WI38 (cell line): ENCODE measurements around the gene ATF6.

Experiments used
- H3K4me3 ChIP-seq: 2 replicates; pipeline ENCODE4 v1.5.1; 2011; ENCODE audit warnings: low read depth, mild to moderate bottlenecking, control low read depth, low read length
- TF ChIP-seq, protein P1 (sequence below): IDR thresholded peaks from 2 replicates; pipeline ENCODE4 v1.5.1; 2012; ENCODE audit warnings: low read depth, mild to moderate bottlenecking, control low read depth, low read length

ATF6 gene

DNA sequence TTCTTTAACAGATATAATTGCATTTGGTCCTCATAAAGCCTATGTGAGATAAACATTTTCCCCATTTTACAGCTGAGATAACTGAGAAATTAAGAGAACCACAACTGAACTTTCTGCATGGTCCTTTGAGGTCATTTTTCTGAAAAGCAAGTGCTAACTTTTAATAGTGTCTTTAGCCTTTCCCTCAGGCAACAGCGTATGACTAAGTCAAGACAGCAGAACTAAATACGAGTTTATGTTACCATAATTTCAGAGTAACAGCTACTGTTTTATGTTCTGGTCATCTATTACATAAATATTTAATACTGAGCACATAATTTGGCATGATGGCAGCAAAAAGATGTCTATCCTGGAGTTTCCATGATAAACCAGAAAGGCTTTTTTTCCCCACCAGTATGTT, 161.9 kb downstream of the ATF6 start:
- H3K4me3 ChIP-seq = no peak overlapping the region
- TF ChIP-seq, protein P1, sequence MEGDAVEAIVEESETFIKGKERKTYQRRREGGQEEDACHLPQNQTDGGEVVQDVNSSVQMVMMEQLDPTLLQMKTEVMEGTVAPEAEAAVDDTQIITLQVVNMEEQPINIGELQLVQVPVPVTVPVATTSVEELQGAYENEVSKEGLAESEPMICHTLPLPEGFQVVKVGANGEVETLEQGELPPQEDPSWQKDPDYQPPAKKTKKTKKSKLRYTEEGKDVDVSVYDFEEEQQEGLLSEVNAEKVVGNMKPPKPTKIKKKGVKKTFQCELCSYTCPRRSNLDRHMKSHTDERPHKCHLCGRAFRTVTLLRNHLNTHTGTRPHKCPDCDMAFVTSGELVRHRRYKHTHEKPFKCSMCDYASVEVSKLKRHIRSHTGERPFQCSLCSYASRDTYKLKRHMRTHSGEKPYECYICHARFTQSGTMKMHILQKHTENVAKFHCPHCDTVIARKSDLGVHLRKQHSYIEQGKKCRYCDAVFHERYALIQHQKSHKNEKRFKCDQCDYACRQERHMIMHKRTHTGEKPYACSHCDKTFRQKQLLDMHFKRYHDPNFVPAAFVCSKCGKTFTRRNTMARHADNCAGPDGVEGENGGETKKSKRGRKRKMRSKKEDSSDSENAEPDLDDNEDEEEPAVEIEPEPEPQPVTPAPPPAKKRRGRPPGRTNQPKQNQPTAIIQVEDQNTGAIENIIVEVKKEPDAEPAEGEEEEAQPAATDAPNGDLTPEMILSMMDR = no peak

DNA sequence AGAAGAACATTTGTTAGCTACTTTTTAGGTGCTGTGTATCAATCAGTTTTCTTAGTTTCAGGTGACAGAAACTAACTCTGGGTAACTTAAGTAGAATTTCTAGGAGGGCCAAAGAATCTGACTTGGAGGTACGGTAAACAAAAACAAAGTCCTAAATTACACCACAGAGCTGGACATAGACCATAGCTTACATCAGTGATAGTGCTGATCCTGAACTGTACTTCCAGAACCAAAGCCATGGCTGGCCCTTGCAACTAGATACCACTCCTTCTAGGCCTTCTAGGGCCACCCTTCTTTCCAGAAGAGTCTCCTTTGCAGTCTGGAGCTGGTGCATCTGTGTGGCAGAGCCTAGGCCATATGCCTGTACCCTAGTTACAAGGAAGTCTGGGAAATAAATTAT, 163.0 kb downstream of the ATF6 start:
- TF ChIP-seq, protein P1 = no peak

DNA sequence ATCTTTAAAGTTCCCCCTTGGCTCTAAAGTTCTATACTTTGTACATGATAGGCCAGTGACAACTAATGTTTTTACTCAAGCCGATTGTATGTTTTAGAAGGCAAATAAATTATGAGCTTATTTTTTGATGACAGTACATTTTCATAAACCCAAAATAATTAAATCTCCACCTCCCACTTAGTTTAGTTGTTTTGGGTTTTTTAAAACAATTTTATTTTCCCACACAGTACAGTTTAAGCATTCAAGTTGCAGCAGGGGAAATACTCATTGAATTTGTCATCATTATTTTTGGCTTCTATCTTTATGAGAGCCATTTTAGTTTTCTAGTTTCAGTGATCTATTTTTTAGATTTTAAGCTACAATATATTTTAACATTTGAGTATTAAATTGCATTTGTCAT, 163.9 kb downstream of the ATF6 start:
- TF ChIP-seq, protein P1 = no peak
- no peak overlapping the region for H3K4me3 ChIP-seq

More for the DNA sequence above, 163.0 kb downstream of the ATF6 start:
- no peak overlapping the region for H3K4me3 ChIP-seq

DNA sequence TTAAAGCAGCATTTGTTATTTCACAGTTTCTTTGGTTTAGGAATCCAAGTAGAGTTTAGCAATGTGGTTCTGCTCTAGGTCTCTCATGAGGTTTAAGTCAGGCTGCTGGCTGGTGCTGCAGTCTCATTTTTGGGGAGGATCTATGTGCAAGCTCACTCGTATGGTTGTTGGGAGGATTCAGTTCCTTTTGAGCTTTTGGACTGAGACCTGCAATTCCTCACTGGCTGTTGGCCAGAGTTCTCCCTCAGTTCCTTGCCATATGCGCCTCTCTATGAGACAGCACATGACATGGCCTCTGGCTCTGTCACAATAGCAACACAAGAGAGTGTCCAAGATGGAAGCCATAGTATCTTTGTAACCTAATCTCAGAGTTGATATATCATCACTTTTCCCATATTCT, 166.5 kb downstream of the ATF6 start:
- TF ChIP-seq, protein P1 = no peak
- H3K4me3 ChIP-seq = no peak overlapping the region

DNA sequence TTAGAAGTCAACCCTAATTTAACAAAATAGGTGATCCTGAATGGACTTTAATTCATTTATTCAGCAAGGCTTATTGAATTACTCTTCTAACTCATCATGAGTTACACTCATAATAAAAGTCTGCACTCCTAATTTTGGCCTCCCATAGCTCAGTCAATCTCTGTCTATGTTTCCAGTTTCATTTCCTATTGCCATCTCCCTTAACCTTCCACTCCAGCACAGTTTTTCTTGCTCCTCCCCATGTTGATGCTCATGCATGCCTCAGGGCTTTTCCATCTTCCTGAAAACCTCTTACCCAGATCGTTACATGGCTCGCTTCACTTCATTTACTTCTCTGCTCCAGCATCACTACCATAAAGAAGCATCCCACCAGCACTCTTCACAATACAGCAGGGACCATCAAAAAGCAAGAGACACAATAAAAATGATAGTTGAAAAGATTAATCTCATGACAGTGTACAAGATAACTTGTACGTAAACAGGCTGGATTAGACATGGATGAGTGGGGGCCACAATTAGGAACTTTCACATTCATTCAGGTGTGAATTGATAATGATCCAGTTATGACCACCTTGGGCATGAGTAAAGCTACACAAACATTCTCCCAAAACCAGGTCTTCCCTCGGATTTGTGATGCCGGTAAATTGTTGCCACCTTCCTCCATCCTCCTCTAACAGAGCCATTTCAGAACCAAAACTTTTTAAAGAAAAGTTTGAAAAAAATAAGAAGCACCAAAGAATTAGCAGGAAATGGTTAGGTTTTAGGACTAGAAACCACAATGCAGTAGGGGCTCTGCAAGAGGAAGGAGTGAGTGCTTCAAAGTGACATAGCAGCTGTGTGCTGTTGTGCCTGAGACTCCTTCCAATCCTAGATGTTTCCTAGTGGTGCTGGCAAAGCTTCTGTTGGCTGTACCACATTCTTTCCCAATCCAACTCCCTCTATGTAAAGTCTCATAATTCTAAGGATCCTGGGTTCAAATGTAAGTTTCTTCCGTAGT, 167.8 kb downstream of the ATF6 start:
- TF ChIP-seq, protein P1 = no peak
- H3K4me3 ChIP-seq = no peak overlapping the region

DNA sequence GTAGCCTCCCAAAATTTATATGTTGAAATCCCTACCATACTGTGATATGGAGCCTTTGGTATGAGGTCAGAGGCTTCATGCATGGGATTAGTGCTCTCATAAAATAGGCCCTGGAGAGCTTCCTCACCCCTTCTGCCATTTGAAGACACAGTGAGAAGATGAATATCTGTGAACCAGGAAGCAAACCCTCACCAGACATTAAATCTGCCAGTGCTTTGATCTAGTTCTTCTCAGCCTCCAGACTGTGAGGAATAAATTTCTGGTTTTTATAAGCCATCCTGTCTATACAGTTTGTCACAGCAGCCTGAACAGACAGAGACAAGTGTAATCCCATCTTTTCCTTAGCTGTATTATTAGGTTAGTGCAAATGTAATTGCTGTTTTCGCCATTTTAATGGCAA, 169.1 kb downstream of the ATF6 start:
- no peak overlapping the region for H3K4me3 ChIP-seq
- TF ChIP-seq, protein P1 = no peak

DNA sequence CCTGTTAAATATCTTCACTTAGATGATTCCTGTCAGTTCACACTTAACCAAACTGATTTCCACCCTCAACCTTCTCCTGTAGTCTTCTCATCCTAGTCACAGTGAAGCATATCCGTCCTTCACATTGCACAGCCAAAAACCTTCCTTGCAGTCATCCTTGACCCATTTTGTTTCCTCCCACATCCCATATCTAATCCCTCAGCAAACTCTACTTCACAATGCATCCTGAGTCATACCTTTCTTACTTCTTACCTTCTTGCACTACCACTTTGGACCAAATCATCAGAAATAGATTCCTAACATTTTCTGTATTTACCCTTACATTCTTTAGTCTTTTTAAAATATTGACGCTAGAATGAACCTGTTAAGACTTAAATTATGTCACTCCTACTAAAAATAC, 170.7 kb downstream of the ATF6 start:
- TF ChIP-seq, protein P1 = no peak
- H3K4me3 ChIP-seq = no peak overlapping the region
